Measurements from ENCODE around the gene TMEM179. TPM values are rescaled to one million over a fixed set of nuclear protein-coding genes. Genes with fewer than 3 reads are reported as not detected.

The TMEM179 gene
- polyA plus RNA-seq, 1 donor from 2014 or later = 20.3 TPM

GRCh38 chr14:104611881-104612280 is 7.3 kb upstream of the TMEM179 start:
- Histone ChIP-seq H3K27me3 (ENCODE audit: insufficient read depth, low read depth, low read length) (peaks cover 11% of the 10 kb centered on the region), H3K79me2 (replicated peaks; ENCODE audit: insufficient read depth, low read length) (no peaks in the 10 kb centered on the region), H3K4me3 (ENCODE audit: low read length) (no peak overlapping the region), H3K36me3 (ENCODE audit: insufficient read depth, low read length) (no peaks in the 10 kb centered on the region), H3F3A (ENCODE audit: insufficient read depth, low read length, poor library complexity, severe bottlenecking) (no peaks in the 10 kb centered on the region), H3K4me2 (ENCODE audit: low read length) (no peak overlapping the region), H3K9me3 (ENCODE audit: low read length) (no peaks in the 10 kb centered on the region), H3K27ac (ENCODE audit: low read length) (no peak overlapping the region), H3K9ac (ENCODE audit: low read length) (no peak overlapping the region), H3K9me2 (ENCODE audit: insufficient read depth, low read length) (no peaks in the 10 kb centered on the region), H4K20me1 (ENCODE audit: insufficient read depth) (no peaks in the 10 kb centered on the region), H2AFZ (ENCODE audit: low read depth, low read length) (no peak overlapping the region)
- TF ChIP-seq REST (IDR thresholded peaks at IDR 0.05; ENCODE audit: borderline replicate concordance) (no peak), EZH2 (IDR thresholded peaks at IDR 0.05; ENCODE audit: borderline replicate concordance, insufficient read depth, low read length, poor library complexity, severe bottlenecking) (no peak), TAF1 (IDR thresholded peaks at IDR 0.05; ENCODE audit: low read depth) (no peak), MXI1 (conservative IDR thresholded peaks at IDR 0.05; ENCODE audit: poor library complexity, severe bottlenecking) (no peak), RAD21 (conservative IDR thresholded peaks at IDR 0.05) (no peak), EP300 (conservative IDR thresholded peaks at IDR 0.05; ENCODE audit: poor library complexity, severe bottlenecking) (no peak), SMC3 (conservative IDR thresholded peaks at IDR 0.05; ENCODE audit: poor library complexity) (no peak), POLR2AphosphoS5 (IDR thresholded peaks at IDR 0.05) (no peak)
- TF ChIP-seq, protein P1, sequence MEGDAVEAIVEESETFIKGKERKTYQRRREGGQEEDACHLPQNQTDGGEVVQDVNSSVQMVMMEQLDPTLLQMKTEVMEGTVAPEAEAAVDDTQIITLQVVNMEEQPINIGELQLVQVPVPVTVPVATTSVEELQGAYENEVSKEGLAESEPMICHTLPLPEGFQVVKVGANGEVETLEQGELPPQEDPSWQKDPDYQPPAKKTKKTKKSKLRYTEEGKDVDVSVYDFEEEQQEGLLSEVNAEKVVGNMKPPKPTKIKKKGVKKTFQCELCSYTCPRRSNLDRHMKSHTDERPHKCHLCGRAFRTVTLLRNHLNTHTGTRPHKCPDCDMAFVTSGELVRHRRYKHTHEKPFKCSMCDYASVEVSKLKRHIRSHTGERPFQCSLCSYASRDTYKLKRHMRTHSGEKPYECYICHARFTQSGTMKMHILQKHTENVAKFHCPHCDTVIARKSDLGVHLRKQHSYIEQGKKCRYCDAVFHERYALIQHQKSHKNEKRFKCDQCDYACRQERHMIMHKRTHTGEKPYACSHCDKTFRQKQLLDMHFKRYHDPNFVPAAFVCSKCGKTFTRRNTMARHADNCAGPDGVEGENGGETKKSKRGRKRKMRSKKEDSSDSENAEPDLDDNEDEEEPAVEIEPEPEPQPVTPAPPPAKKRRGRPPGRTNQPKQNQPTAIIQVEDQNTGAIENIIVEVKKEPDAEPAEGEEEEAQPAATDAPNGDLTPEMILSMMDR (IDR thresholded peaks at IDR 0.05; ENCODE audit: poor library complexity, severe bottlenecking) = no peak

DNA sequence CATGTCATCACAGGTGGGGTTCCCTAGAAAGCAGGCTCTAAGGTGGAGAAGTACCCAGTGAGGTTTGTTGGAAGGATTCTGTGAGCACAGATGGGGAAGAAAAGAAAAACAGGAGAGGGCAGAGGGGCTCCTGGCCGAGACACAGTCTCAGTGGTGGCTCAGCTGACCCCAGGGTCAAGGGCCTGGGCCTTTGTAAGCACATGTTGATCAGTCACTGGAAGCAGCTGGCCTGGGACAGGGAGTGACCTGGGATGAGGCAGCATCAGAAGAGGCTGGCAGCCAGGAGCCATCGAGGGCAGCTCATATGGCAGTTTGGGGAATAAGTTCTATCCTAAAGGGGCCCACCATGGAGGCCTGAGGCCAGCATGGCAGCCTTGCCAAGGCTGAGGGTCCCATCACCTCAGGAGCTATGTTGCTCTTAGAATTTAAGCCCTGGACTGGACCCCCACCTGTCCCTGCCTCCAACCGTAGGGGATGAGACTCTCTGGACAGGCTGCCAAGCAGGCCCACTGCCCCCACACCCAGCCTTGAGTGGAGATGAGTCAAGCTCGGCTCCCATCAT is 6.3 kb upstream of the TMEM179 start:
- Histone ChIP-seq H3K27ac (ENCODE audit: low read length) (no peak overlapping the region), H4K20me1 (ENCODE audit: insufficient read depth) (no peaks in the 10 kb centered on the region), H3K79me2 (replicated peaks; ENCODE audit: insufficient read depth, low read length) (no peaks in the 10 kb centered on the region), H3K4me3 (ENCODE audit: low read length) (no peak overlapping the region), H3K9me3 (ENCODE audit: low read length) (no peaks in the 10 kb centered on the region), H3K27me3 (ENCODE audit: insufficient read depth, low read depth, low read length) (peaks cover 13% of the 10 kb centered on the region), H3K36me3 (ENCODE audit: insufficient read depth, low read length) (no peaks in the 10 kb centered on the region), H3F3A (ENCODE audit: insufficient read depth, low read length, poor library complexity, severe bottlenecking) (no peaks in the 10 kb centered on the region), H2AFZ (ENCODE audit: low read depth, low read length) (no peak overlapping the region), H3K4me2 (ENCODE audit: low read length) (no peak overlapping the region), H3K9ac (ENCODE audit: low read length) (no peak overlapping the region), H3K9me2 (ENCODE audit: insufficient read depth, low read length) (no peaks in the 10 kb centered on the region)
- TF ChIP-seq POLR2AphosphoS5 (IDR thresholded peaks at IDR 0.05) = no peak
- TF ChIP-seq REST (IDR thresholded peaks at IDR 0.05; ENCODE audit: borderline replicate concordance) = no peak
- no peak for TF ChIP-seq RAD21 (conservative IDR thresholded peaks at IDR 0.05)
- TF ChIP-seq, protein P1 (IDR thresholded peaks at IDR 0.05; ENCODE audit: poor library complexity, severe bottlenecking) = no peak
- no peak for TF ChIP-seq MXI1 (conservative IDR thresholded peaks at IDR 0.05; ENCODE audit: poor library complexity, severe bottlenecking)
- TF ChIP-seq SMC3 (conservative IDR thresholded peaks at IDR 0.05; ENCODE audit: poor library complexity) = no peak
- no peak for TF ChIP-seq TAF1 (IDR thresholded peaks at IDR 0.05; ENCODE audit: low read depth)
- TF ChIP-seq EP300 (conservative IDR thresholded peaks at IDR 0.05; ENCODE audit: poor library complexity, severe bottlenecking) = no peak
- TF ChIP-seq EZH2 (IDR thresholded peaks at IDR 0.05; ENCODE audit: borderline replicate concordance, insufficient read depth, low read length, poor library complexity, severe bottlenecking) = no peak

Data from neural cell (in vitro differentiated cells).